Central memory CD8-positive, alpha-beta T cell (primary cell): ENCODE measurements around the gene C11orf52.

ENCODE experiments used
- ATAC-seq: fragments of 150-1000 bp; cut with Tn5 transposase; replicated peaks from 2 replicates; pipeline ENCODE4 v1.10.0; 2022; ENCODE audit warnings: mild to moderate bottlenecking, moderate FRiP score, moderate number of reproducible peaks; ENCODE audit not compliant: poor library complexity, severe bottlenecking; ENCODE audit errors: extremely low read depth
- DNase-seq, 2 donors: peaks; one replicate each; pipeline ENCODE4 v3.0.0; 2021; ENCODE audit warnings: low spot score in 2 of 2
- H3K27ac Mint-ChIP-seq: one replicate; pipeline ENCODE4 v1.8.0; 2022; ENCODE audit warnings: low read depth, mild to moderate bottlenecking, moderate library complexity, mixed read lengths
- H3K27me3 Mint-ChIP-seq: one replicate; pipeline ENCODE4 v1.8.0; 2022; ENCODE audit warnings: mixed read lengths
- H3K36me3 Mint-ChIP-seq: one replicate; pipeline ENCODE4 v1.8.0; 2022; ENCODE audit warnings: mild to moderate bottlenecking, moderate library complexity, mixed read lengths; ENCODE audit not compliant: insufficient read depth
- H3K4me1 Mint-ChIP-seq: one replicate; pipeline ENCODE4 v1.8.0; 2022; ENCODE audit warnings: mixed read lengths
- H3K4me3 Mint-ChIP-seq: one replicate; pipeline ENCODE4 v1.8.0; 2022; ENCODE audit warnings: mild to moderate bottlenecking, moderate library complexity, mixed read lengths
- H3K9me3 Mint-ChIP-seq: one replicate; pipeline ENCODE4 v1.8.0; 2022; ENCODE audit warnings: mixed read lengths

The C11orf52 gene

GRCh38 chr11:111905411-111905810 lies 13.3 kb upstream of the C11orf52 start:
- no peak for ATAC-seq
- Mint-ChIP-seq H3K36me3 (no peaks in the 10 kb centered on the region), H3K27ac (no peak overlapping the region), H3K4me3 (no peak overlapping the region), H3K4me1 (no peaks in the 10 kb centered on the region), H3K9me3 (no peaks in the 10 kb centered on the region), H3K27me3 (peaks cover 23% of the 10 kb centered on the region)
- DNase-seq, result no peak

GRCh38 chr11:111906680-111907079 lies 12.0 kb upstream of the C11orf52 start:
- Mint-ChIP-seq H3K9me3 (no peaks in the 10 kb centered on the region), H3K27me3 (peaks cover 33% of the 10 kb centered on the region), H3K4me3 (no peak overlapping the region), H3K27ac (no peak overlapping the region), H3K4me1 (no peaks in the 10 kb centered on the region), H3K36me3 (no peaks in the 10 kb centered on the region)
- no peak for DNase-seq
- no peak for ATAC-seq

- Mint-ChIP-seq H3K27me3 (peaks cover 42% of the 10 kb centered on the region), H3K36me3 (no peaks in the 10 kb centered on the region), H3K4me3 (no peak overlapping the region), H3K27ac (no peak overlapping the region), H3K9me3 (no peaks in the 10 kb centered on the region), H3K4me1 (no peaks in the 10 kb centered on the region)
- no peak for ATAC-seq
- DNase-seq, result no peak
Observed at GRCh38 chr11:111908639-111909305, 9.9 kb upstream of the C11orf52 start.

- Mint-ChIP-seq H3K27ac (no peak overlapping the region), H3K4me3 (no peak overlapping the region), H3K36me3 (no peaks in the 10 kb centered on the region), H3K4me1 (no peaks in the 10 kb centered on the region), H3K9me3 (no peaks in the 10 kb centered on the region), H3K27me3 (peaks cover 48% of the 10 kb centered on the region)
- no peak for ATAC-seq
- no peak for DNase-seq
Observed at GRCh38 chr11:111909378-111909777, 9.3 kb upstream of the C11orf52 start.

GRCh38 chr11:111910676-111911562 lies 7.8 kb upstream of the C11orf52 start:
- H3K4me3 Mint-ChIP-seq, result no peak overlapping the region
- no peaks in the 10 kb centered on the region for H3K9me3 Mint-ChIP-seq
- DNase-seq (no peak), ATAC-seq (no peak)
- peaks cover 59% of the 10 kb centered on the region for H3K27me3 Mint-ChIP-seq
- no peaks in the 10 kb centered on the region for H3K36me3 Mint-ChIP-seq
- no peak overlapping the region for H3K27ac Mint-ChIP-seq
- H3K4me1 Mint-ChIP-seq, result no peaks in the 10 kb centered on the region

- Mint-ChIP-seq H3K4me3 (no peak within 1 kb of the TSS), H3K27me3 (peaks cover 68% of the 10 kb centered on the region), H3K4me1 (no peaks in the 10 kb centered on the region), H3K9me3 (no peaks in the 10 kb centered on the region), H3K36me3 (no peaks in the 10 kb centered on the region), H3K27ac (no peak within 1 kb of the TSS)
- DNase-seq (no peak), ATAC-seq (no peak)
Observed at GRCh38 chr11:111911563-111912401, 6.9 kb upstream of the C11orf52 start, which contains the start of gene CRYAB. CRYAB (minus strand) TSS chr11:111911770; CDS start chr11:111911724, 46 bp downstream.

GRCh38 chr11:111912535-111912934 lies 6.2 kb upstream of the C11orf52 start, which contains the start of gene HSPB2:
HSPB2 (plus strand) TSS chr11:111912734; CDS start chr11:111912830, 96 bp downstream.
- DNase-seq, result no peak

GRCh38 chr11:111913031-111913861 lies 5.5 kb upstream of the C11orf52 start:
- ATAC-seq, result no peak
- H3K9me3 Mint-ChIP-seq, result no peaks in the 10 kb centered on the region
- H3K36me3 Mint-ChIP-seq, result no peaks in the 10 kb centered on the region
- H3K4me3 Mint-ChIP-seq, result no peak overlapping the region
- H3K27me3 Mint-ChIP-seq, result peaks cover 73% of the 10 kb centered on the region
- DNase-seq, result no peak
- no peak overlapping the region for H3K27ac Mint-ChIP-seq
- no peaks in the 10 kb centered on the region for H3K4me1 Mint-ChIP-seq

More at GRCh38 chr11:111912535-111912934, 6.2 kb upstream of the C11orf52 start, which contains the start of gene HSPB2:
- ATAC-seq, result no peak
- H3K27ac Mint-ChIP-seq, result no peak within 1 kb of the TSS
- no peaks in the 10 kb centered on the region for H3K4me1 Mint-ChIP-seq
- no peaks in the 10 kb centered on the region for H3K9me3 Mint-ChIP-seq
- H3K36me3 Mint-ChIP-seq, result no peaks in the 10 kb centered on the region
- H3K4me3 Mint-ChIP-seq, result no peak within 1 kb of the TSS
- H3K27me3 Mint-ChIP-seq, result peaks cover 69% of the 10 kb centered on the region

GRCh38 chr11:111913997-111914396 lies 4.7 kb upstream of the C11orf52 start:
- Mint-ChIP-seq H3K4me1 (no peaks in the 10 kb centered on the region), H3K9me3 (no peaks in the 10 kb centered on the region), H3K27me3 (peaks cover 81% of the 10 kb centered on the region), H3K36me3 (no peaks in the 10 kb centered on the region), H3K27ac (no peak overlapping the region), H3K4me3 (no peak overlapping the region)
- no peak for ATAC-seq
- no peak for DNase-seq

GRCh38 chr11:111916768-111917167 lies 1.9 kb upstream of the C11orf52 start:
- no peak overlapping the region for H3K4me3 Mint-ChIP-seq
- no peaks in the 10 kb centered on the region for H3K9me3 Mint-ChIP-seq
- H3K4me1 Mint-ChIP-seq, result no peaks in the 10 kb centered on the region
- no peaks in the 10 kb centered on the region for H3K36me3 Mint-ChIP-seq
- peaks cover 82% of the 10 kb centered on the region for H3K27me3 Mint-ChIP-seq
- DNase-seq (no peak), ATAC-seq (no peak)
- H3K27ac Mint-ChIP-seq, result no peak overlapping the region

- Mint-ChIP-seq H3K4me1 (no peaks in the 10 kb centered on the region), H3K4me3 (no peak overlapping the region), H3K9me3 (no peaks in the 10 kb centered on the region), H3K27me3 (peaks cover 76% of the 10 kb centered on the region), H3K27ac (no peak overlapping the region), H3K36me3 (no peaks in the 10 kb centered on the region)
- DNase-seq (no peak), ATAC-seq (no peak)
Observed at GRCh38 chr11:111917312-111917711, 1.4 kb upstream of the C11orf52 start.
